ENCODE data around the gene MCL1. TPM values are rescaled to one million over a fixed set of nuclear protein-coding genes. Genes with fewer than 3 reads are reported as not detected.

The MCL1 gene
- total RNA-seq, 1 experiment from 2014 or later = 126 TPM

DNA sequence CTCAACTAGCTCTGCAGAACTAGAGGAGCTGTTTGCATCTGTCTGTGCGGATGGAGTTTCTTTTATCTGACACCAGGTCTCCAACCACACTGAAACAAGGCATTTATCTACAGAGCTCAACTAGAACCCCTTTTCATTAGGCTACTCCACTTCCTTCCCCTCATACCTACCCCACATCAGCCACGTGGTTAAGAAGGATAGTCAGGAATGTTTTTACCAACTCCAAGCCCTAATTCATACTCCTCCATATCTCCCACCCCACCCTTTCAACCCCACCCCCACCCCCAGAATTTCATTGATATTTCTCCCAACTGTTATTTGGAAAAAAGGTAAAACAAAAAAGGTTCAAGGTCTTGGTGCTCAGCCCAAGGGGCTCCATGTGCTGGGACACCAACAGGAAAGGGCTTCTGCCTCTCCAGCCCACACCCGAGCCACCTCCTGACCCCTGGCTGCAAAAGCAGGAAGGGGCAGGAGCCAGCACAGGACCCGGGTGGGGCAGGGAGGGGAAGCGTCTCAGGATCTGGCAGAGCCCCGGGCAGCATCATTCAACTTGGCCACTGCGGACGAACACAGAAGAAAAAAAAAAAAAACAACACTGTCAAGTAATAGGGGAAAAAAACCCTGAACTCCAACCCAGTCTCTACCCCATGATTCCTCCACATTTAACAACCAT lies 43.0 kb upstream of the MCL1 start:
- ATAC-seq (no peak), DNase-seq (ENCODE audit: low read depth, low spot score) (no peak)
- Histone ChIP-seq H3K9me3 (ENCODE audit: control insufficient read depth, insufficient read depth, low read depth, low read length) (no peaks in the 10 kb centered on the region), H3K4me3 (ENCODE audit: low read depth in 2 of 2, low read length in 2 of 2) (no peak overlapping the region), H3K36me3 (ENCODE audit: control insufficient read depth, insufficient read depth, low read length) (peaks cover 42% of the 10 kb centered on the region), H3K27me3 (ENCODE audit: control insufficient read depth, insufficient read depth, low read length) (no peaks in the 10 kb centered on the region), H3K4me1 (ENCODE audit: control insufficient read depth, insufficient read depth, low read length) (no peaks in the 10 kb centered on the region; the same call in 1 of the 2 replicates), H3K27ac (ENCODE audit: low read length) (peak overlapping the region; percentile 41; the same call in 1 of the 2 replicates)
- no TSS peak for BruUV-seq (replicated peaks)
- ChIA-PET CTCF (no interaction called here), POLR2A (no interaction called here)
- in situ Hi-C loops (cut with HindIII; ENCODE audit: low pct_unique_long_range_greater_than_20kb, low sequenced_read_pairs) = no loop called here
- intact Hi-C loops (cut with micrococcal nuclease; ENCODE audit: unreplicated experiment) = loop anchor here (5.0 kb wide), 1 partner anchor 60 kb away; no protein-coding TSS in a partner anchor
- no peak for TF ChIP-seq TCF7L2 (IDR thresholded peaks at IDR 0.05; ENCODE audit: low read depth, low read length)

DNA sequence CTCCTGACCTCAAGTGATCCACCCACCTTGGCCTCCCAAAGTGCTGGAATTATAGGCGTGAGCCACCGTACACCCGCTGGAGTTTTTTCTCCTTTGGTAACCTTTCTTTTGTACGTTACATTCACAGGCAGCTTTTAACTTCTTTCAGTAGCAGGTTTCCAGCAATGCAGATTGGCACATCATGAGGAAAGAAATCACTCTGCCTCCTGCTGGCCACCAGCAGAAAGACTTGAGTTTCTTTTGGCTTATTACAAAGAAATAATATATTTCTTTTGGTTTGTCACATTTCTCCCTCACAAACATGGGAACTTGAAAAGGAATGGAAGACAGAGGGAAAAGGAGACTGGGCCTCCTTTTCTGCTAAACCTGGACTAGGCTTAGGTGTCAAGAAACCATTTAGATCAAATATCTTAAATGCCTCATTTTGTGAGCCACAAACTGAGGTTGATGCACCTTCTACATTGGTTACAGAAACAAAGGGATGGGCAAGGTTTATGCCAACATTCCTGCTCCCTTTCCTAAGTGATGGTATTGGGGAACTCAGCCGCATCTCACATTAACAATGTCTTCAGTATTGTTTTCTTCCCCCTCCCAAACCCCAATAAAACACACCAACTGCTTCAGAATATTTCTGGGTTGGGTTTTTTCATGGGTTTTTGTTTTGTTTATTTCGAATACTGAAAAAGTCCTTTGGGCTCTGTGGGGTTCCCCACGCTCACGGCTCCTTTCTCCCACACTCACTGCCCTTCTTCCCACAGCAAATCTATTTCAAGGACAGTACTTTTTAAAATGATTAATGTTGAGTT lies 42.3 kb upstream of the MCL1 start:
- no peak for DNase-seq (ENCODE audit: low read depth, low spot score)
- H3K27me3 ChIP-seq (ENCODE audit: control insufficient read depth, insufficient read depth, low read length) = no peaks in the 10 kb centered on the region
- intact Hi-C loops (cut with micrococcal nuclease; ENCODE audit: unreplicated experiment) (loop anchor here (5.0 kb wide), 1 partner anchor 59 kb away; no protein-coding TSS in a partner anchor), in situ Hi-C loops (cut with HindIII; ENCODE audit: low pct_unique_long_range_greater_than_20kb, low sequenced_read_pairs) (no loop called here)
- no peak for ATAC-seq
- H3K27ac ChIP-seq (ENCODE audit: low read length) = peak overlapping the region; percentile 41; the same call in 1 of the 2 replicates
- H3K36me3 ChIP-seq (ENCODE audit: control insufficient read depth, insufficient read depth, low read length) = peaks cover 35% of the 10 kb centered on the region
- no peaks in the 10 kb centered on the region; the same call in 1 of the 2 replicates for H3K4me1 ChIP-seq (ENCODE audit: control insufficient read depth, insufficient read depth, low read length)
- TSS peak; percentile 67 for BruUV-seq (replicated peaks)
- H3K4me3 ChIP-seq (ENCODE audit: low read depth in 2 of 2, low read length in 2 of 2) = no peak overlapping the region
- TF ChIP-seq CTCF (IDR thresholded peaks at IDR 0.05) (peak; percentile 81), POLR2AphosphoS5 (IDR thresholded peaks at IDR 0.05; ENCODE audit: low read depth, low read length) (no peak)
- POLR2A ChIA-PET = interaction anchor here (0.7 kb wide), 1 partner anchor 43 kb away, joined by 3 read pairs; the partner anchor contains the start of gene MCL1
- CTCF ChIA-PET = interaction anchor here (1.0 kb wide), 1 partner anchor 42 kb away, joined by 4 read pairs; the partner anchor contains the start of gene MCL1
- H3K9me3 ChIP-seq (ENCODE audit: control insufficient read depth, insufficient read depth, low read depth, low read length) = no peaks in the 10 kb centered on the region

DNA sequence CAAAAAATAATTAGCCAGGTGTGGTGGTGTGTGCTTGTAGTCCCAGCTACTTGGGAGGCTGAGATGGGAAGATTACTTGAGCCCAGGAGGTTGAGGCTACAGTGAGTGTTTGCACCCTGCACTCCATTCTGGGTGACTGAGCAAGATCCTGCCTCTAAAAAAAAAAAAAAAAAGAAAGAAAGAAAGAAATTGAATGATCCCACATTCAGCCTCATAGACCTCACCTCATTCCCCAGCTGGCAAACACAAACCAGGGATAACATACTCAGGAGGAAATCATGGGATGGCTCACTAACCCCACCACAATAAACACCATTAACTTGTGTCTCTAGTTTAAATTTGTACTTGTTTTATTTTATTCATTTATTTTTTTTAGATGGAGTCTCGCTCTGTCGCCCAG lies 41.5 kb upstream of the MCL1 start:
- in situ Hi-C loops (cut with HindIII; ENCODE audit: low pct_unique_long_range_greater_than_20kb, low sequenced_read_pairs) = no loop called here
- no peak overlapping the region for H3K27ac ChIP-seq (ENCODE audit: low read length)
- no peak for ATAC-seq
- no peaks in the 10 kb centered on the region for H3K9me3 ChIP-seq (ENCODE audit: control insufficient read depth, insufficient read depth, low read depth, low read length)
- H3K4me1 ChIP-seq (ENCODE audit: control insufficient read depth, insufficient read depth, low read length) = no peaks in the 10 kb centered on the region; the same call in 1 of the 2 replicates
- peaks cover 29% of the 10 kb centered on the region for H3K36me3 ChIP-seq (ENCODE audit: control insufficient read depth, insufficient read depth, low read length)
- POLR2A ChIA-PET = interaction anchor here (0.7 kb wide), 1 partner anchor 42 kb away, joined by 3 read pairs; the partner anchor contains the start of gene MCL1
- no peak for DNase-seq (ENCODE audit: low read depth, low spot score)
- H3K4me3 ChIP-seq (ENCODE audit: low read depth in 2 of 2, low read length in 2 of 2) = no peak overlapping the region
- CTCF ChIA-PET = interaction anchor here (0.6 to 1.0 kb wide), 2 partner anchors 16 to 41 kb away, joined by 4 to 6 read pairs; partner anchors contain the start of gene MCL1
- no peaks in the 10 kb centered on the region for H3K27me3 ChIP-seq (ENCODE audit: control insufficient read depth, insufficient read depth, low read length)
- intact Hi-C loops (cut with micrococcal nuclease; ENCODE audit: unreplicated experiment) = loop anchor here (5.0 kb wide), 1 partner anchor 59 kb away; no protein-coding TSS in a partner anchor
- no peak for TF ChIP-seq POLR2AphosphoS5 (IDR thresholded peaks at IDR 0.05; ENCODE audit: low read depth, low read length)
- no peak for TF ChIP-seq SIN3A (IDR thresholded peaks at IDR 0.05; ENCODE audit: borderline replicate concordance, insufficient read depth, low read depth, low read length)
- no peak for TF ChIP-seq CTCF (IDR thresholded peaks at IDR 0.05)
- no peak for TF ChIP-seq TCF7L2 (IDR thresholded peaks at IDR 0.05; ENCODE audit: low read depth, low read length)
- TF ChIP-seq, protein P1, sequence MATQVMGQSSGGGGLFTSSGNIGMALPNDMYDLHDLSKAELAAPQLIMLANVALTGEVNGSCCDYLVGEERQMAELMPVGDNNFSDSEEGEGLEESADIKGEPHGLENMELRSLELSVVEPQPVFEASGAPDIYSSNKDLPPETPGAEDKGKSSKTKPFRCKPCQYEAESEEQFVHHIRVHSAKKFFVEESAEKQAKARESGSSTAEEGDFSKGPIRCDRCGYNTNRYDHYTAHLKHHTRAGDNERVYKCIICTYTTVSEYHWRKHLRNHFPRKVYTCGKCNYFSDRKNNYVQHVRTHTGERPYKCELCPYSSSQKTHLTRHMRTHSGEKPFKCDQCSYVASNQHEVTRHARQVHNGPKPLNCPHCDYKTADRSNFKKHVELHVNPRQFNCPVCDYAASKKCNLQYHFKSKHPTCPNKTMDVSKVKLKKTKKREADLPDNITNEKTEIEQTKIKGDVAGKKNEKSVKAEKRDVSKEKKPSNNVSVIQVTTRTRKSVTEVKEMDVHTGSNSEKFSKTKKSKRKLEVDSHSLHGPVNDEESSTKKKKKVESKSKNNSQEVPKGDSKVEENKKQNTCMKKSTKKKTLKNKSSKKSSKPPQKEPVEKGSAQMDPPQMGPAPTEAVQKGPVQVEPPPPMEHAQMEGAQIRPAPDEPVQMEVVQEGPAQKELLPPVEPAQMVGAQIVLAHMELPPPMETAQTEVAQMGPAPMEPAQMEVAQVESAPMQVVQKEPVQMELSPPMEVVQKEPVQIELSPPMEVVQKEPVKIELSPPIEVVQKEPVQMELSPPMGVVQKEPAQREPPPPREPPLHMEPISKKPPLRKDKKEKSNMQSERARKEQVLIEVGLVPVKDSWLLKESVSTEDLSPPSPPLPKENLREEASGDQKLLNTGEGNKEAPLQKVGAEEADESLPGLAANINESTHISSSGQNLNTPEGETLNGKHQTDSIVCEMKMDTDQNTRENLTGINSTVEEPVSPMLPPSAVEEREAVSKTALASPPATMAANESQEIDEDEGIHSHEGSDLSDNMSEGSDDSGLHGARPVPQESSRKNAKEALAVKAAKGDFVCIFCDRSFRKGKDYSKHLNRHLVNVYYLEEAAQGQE (IDR thresholded peaks at IDR 0.05; ENCODE audit: insufficient read depth in 1 of 2, low read depth in 2 of 2, low read length in 1 of 2) = no peak
- no TSS peak for BruUV-seq (replicated peaks)

Measured in Panc1 (cell line).